GM12878 (cell line): ENCODE results near the gene SINHCAF. TPM values are rescaled to one million over a fixed set of nuclear protein-coding genes. Genes with fewer than 3 reads are reported as not detected.

Experiments
- BHLHE40 ChIP-seq, 2 experiments: fragments of 450-650 bp in 1 of 2; IDR thresholded peaks; 2 replicates each; pipeline ENCODE4 v1.6.1; 2011 to 2017; ENCODE audit warnings: low read depth in 2 of 2, borderline replicate concordance in 1 of 2, improper control_type of control experiment in 1 of 2, low read length in 1 of 2, mild to moderate bottlenecking in 1 of 2
- HDGF ChIP-seq: fragments of 450-650 bp; IDR thresholded peaks from 2 replicates; pipeline ENCODE4 v1.6.1; 2016; ENCODE audit warnings: antibody characterized with exemption
- IKZF1 ChIP-seq: fragments of 450-650 bp; conservative IDR thresholded peaks from 2 replicates; pipeline ENCODE4 v1.6.1; 2017; ENCODE audit warnings: antibody characterized with exemption, mild to moderate bottlenecking
- NBN ChIP-seq: fragments of 450-650 bp; IDR thresholded peaks from 2 replicates; pipeline ENCODE4 v1.6.1; 2016
- polyA plus RNA-seq, 11 experiments: library from polyadenylated mRNA; depleted of rRNA in 4 of 11; unstranded in 6 of 11; stranded (reverse) in 5 of 11; fragments of >200 nt; fragmentation: Nextera tagmentation in 4 of 11; fragmentation: Illumina TruSeq in 1 of 11; extraction: Ambion mirVana in 4 of 11; extraction: Trizol in 1 of 11; gene quantifications; 1 replicate in 1 of 11; 2 replicates in 10 of 11; pipeline versions ENCODE4 v1.2.1 to v1.2.3, GENCODE V29; 2011 to 2016; ENCODE audit warnings: inconsistent platforms in 2 of 11, missing spikeins in 2 of 11, low read depth in 1 of 11
- total RNA-seq, 4 experiments: library from RNA; depleted of rRNA in 3 of 4; stranded (reverse); fragments of >200 nt in 3 of 4; fragmentation: Illumina TruSeq in 1 of 4; extraction: Trizol in 1 of 4; gene quantifications; 2 replicates each; pipeline versions ENCODE4 v1.2.1 to v1.2.3, GENCODE V29; 2013 to 2021
- TF ChIP-seq, protein P1 (sequence below): fragments of 450-650 bp; IDR thresholded peaks from 2 replicates; pipeline ENCODE4 v1.6.1; 2017; ENCODE audit warnings: mild to moderate bottlenecking, moderate library complexity
- TF ChIP-seq, protein P2 (sequence below): fragments of 450-650 bp; IDR thresholded peaks from 2 replicates; pipeline ENCODE4 v1.6.1; 2017; ENCODE audit warnings: mild to moderate bottlenecking, low read depth, inconsistent platforms; ENCODE audit not compliant: poor library complexity, severe bottlenecking

The SINHCAF gene
- total and polyA plus RNA-seq, 10 of the 15 experiments (the other 5 are each of a cell fraction or from before 2014, with no cell fraction given) = 60.4 to 156 (median 90.3) TPM

DNA sequence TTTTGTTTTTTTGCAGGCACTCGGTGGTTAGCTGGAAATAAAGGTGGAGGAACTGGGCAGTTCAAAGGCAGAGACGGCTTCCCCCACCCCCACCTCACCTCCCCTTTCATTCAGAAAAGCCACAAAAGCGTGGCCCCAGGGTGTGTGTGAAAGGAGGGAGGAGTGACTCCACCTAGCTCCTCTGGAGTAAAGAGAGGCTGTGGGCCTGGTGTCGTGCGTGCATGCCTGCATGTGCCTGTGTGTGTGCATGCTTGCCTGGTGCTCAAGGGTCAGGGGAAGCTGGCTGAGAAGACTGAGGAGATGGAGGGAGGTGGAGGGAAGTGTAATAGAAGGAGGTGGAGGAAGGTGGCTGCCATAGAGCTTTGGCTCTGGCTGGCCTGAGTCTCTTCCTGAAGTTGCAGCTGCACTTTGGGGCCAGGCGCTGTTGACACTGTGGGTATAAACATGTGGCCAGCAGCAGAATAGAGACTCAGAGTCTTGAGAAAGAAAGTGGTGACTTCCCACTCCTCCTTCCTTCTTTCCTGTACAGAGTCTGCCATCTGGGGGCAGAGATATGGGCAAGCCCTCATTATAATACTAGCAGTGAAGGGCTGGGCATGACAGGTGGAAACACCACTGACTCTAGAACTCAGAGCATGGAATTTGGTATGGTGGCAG is 36.9 kb upstream of the SINHCAF start (continued):
- TF ChIP-seq IKZF1 (peak; percentile 54; the same call in 1 of the 2 replicates), NBN (peak; percentile 79), BHLHE40 (IDR thresholded peaks at IDR 0.05; ENCODE audit: borderline replicate concordance in 1 of 2, low read depth in 2 of 2, low read length in 1 of 2) (peak; percentile 78 to 85), HDGF (peak; percentile 70; the same call in 1 of the 2 replicates)
- TF ChIP-seq, protein P1, sequence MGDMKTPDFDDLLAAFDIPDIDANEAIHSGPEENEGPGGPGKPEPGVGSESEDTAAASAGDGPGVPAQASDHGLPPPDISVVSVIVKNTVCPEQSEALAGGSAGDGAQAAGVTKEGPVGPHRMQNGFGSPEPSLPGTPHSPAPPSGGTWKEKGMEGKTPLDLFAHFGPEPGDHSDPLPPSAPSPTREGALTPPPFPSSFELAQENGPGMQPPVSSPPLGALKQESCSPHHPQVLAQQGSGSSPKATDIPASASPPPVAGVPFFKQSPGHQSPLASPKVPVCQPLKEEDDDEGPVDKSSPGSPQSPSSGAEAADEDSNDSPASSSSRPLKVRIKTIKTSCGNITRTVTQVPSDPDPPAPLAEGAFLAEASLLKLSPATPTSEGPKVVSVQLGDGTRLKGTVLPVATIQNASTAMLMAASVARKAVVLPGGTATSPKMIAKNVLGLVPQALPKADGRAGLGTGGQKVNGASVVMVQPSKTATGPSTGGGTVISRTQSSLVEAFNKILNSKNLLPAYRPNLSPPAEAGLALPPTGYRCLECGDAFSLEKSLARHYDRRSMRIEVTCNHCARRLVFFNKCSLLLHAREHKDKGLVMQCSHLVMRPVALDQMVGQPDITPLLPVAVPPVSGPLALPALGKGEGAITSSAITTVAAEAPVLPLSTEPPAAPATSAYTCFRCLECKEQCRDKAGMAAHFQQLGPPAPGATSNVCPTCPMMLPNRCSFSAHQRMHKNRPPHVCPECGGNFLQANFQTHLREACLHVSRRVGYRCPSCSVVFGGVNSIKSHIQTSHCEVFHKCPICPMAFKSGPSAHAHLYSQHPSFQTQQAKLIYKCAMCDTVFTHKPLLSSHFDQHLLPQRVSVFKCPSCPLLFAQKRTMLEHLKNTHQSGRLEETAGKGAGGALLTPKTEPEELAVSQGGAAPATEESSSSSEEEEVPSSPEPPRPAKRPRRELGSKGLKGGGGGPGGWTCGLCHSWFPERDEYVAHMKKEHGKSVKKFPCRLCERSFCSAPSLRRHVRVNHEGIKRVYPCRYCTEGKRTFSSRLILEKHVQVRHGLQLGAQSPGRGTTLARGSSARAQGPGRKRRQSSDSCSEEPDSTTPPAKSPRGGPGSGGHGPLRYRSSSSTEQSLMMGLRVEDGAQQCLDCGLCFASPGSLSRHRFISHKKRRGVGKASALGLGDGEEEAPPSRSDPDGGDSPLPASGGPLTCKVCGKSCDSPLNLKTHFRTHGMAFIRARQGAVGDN = peak; percentile 59; the same call in 1 of the 2 replicates
- TF ChIP-seq, protein P2, sequence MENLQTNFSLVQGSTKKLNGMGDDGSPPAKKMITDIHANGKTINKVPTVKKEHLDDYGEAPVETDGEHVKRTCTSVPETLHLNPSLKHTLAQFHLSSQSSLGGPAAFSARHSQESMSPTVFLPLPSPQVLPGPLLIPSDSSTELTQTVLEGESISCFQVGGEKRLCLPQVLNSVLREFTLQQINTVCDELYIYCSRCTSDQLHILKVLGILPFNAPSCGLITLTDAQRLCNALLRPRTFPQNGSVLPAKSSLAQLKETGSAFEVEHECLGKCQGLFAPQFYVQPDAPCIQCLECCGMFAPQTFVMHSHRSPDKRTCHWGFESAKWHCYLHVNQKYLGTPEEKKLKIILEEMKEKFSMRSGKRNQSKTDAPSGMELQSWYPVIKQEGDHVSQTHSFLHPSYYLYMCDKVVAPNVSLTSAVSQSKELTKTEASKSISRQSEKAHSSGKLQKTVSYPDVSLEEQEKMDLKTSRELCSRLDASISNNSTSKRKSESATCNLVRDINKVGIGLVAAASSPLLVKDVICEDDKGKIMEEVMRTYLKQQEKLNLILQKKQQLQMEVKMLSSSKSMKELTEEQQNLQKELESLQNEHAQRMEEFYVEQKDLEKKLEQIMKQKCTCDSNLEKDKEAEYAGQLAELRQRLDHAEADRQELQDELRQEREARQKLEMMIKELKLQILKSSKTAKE = peak; percentile 16
